K562 (cell line): Measurements from ENCODE around the gene ACSS1. TPM values are rescaled to one million over a fixed set of nuclear protein-coding genes. Genes with fewer than 3 reads are reported as not detected.

Experiments
- ATAC-seq: fragments of 200-7000 bp; cut with Tn5 transposase; 3 replicates; pipeline ENCODE4 v1.9.1; 2020; ENCODE audit warnings: moderate library complexity
- BruUV-seq: library from RNA; stranded (reverse); fragments of 400-500 nt; replicated peaks from 2 replicates; lab custom pipeline; 2021; lab: Mats Ljungman, UMichigan
- CTCF ChIA-PET: fragments of 300-600 bp; formaldehyde crosslinking; extraction: SDS; loops from one replicate; lab custom pipeline; 2021; ENCODE audit warnings: low intra/inter-chr PET ratio; lab: Yijun Ruan, JAX
- POLR2A ChIA-PET: fragments of 300-600, 350-650 bp; sonication (Branson Sonifier 250); formaldehyde crosslinking; extraction: SDS; loops from one replicate; lab custom pipeline; 2021; ENCODE audit warnings: antibody characterized with exemption, inconsistent platforms; lab: Yijun Ruan, JAX
- DNase-seq, 4 experiments: peaks; one replicate each; pipeline versions ENCODE4 v3.0.0 to v3.0.0-alpha.2; 2011 to 2018; ENCODE audit warnings: low spot score in 3 of 4, mixed read lengths in 3 of 4; ENCODE audit errors: extremely low read depth in 1 of 4
- FAIRE-seq: peaks from 2 replicates; lab custom pipeline; 2011; peaks lifted over from hg19 to GRCh38; lab: Jason Lieb, UNC
- H2AFZ ChIP-seq: 2 replicates; pipeline ENCODE4 v1.6.0; 2011; ENCODE audit warnings: low read depth, low read length, control low read depth, inconsistent platforms
- H3K27ac ChIP-seq: fragments of 200-600 bp; 3 replicates; pipeline ENCODE4 v1.8.0; 2011; ENCODE audit warnings: low read depth, mild to moderate bottlenecking, control low read depth, inconsistent platforms, low read length, moderate library complexity, mixed read lengths; ENCODE audit errors: extremely low read depth
- H3K27me3 ChIP-seq, 2 experiments: fragments of 300-600 bp in 1 of 2; 2 replicates in 1 of 2; 3 replicates in 1 of 2; pipeline versions ENCODE4 v1.6.0 to v1.8.0; 2011; ENCODE audit warnings: inconsistent platforms in 2 of 2, low read length in 2 of 2, mild to moderate bottlenecking in 1 of 2, mixed read lengths in 1 of 2, moderate library complexity in 1 of 2; ENCODE audit not compliant: control insufficient read depth in 2 of 2, insufficient read depth in 2 of 2
- H3K36me3 ChIP-seq: fragments of 300-600 bp; 3 replicates; pipeline ENCODE4 v1.8.0; 2011; ENCODE audit warnings: mild to moderate bottlenecking, low read length, inconsistent platforms; ENCODE audit not compliant: control insufficient read depth, insufficient read depth
- H3K4me1 ChIP-seq, 2 experiments: fragments of 200-600 bp in 1 of 2; replicated peaks in 1 of 2; 2 replicates in 1 of 2; 3 replicates in 1 of 2; pipeline versions ENCODE4 v1.5.1 to v1.8.0; 2011; ENCODE audit warnings: inconsistent platforms in 2 of 2, low read length in 2 of 2, mild to moderate bottlenecking in 1 of 2, mixed read lengths in 1 of 2, moderate library complexity in 1 of 2; ENCODE audit not compliant: control insufficient read depth in 2 of 2, insufficient read depth in 2 of 2
- H3K4me2 ChIP-seq: 2 replicates; pipeline ENCODE4 v1.6.1; 2011; ENCODE audit warnings: low read length, control low read depth, inconsistent platforms, mixed read lengths; ENCODE audit not compliant: insufficient read depth
- H3K4me3 ChIP-seq: fragments of 200-600 bp; sonication (generic), shearing (Covaris generic); 2 replicates; pipeline ENCODE4 v1.5.1; 2016; ENCODE audit warnings: control low read depth, inconsistent platforms
- H3K79me2 ChIP-seq: fragments of 200-600 bp; 3 replicates; pipeline ENCODE4 v1.8.0; 2011; ENCODE audit warnings: low read length, inconsistent platforms; ENCODE audit not compliant: control insufficient read depth, insufficient read depth
- H3K9ac ChIP-seq, 2 experiments: 2 replicates each; pipeline versions ENCODE4 v1.6.0 to v1.6.1; 2011; ENCODE audit warnings: low read depth in 2 of 2, low read length in 2 of 2, control low read depth in 1 of 2, inconsistent platforms in 1 of 2, mild to moderate bottlenecking in 1 of 2, mixed read lengths in 1 of 2; ENCODE audit not compliant: insufficient read depth in 1 of 2
- H3K9me1 ChIP-seq: one replicate; pipeline ENCODE4 v1.6.0; 2011; ENCODE audit warnings: inconsistent platforms, mild to moderate bottlenecking, low read length, moderate library complexity; ENCODE audit not compliant: control insufficient read depth, insufficient read depth
- H3K9me3 ChIP-seq: replicated peaks from 2 replicates; pipeline ENCODE4 v1.5.1; 2011; ENCODE audit warnings: low read depth, low read length, inconsistent platforms; ENCODE audit not compliant: control insufficient read depth, insufficient read depth
- H4K20me1 ChIP-seq: replicated peaks from 2 replicates; pipeline ENCODE4 v1.6.1; 2011; ENCODE audit warnings: low read length, inconsistent platforms, mixed read lengths; ENCODE audit not compliant: control insufficient read depth, insufficient read depth
- CEBPB ChIP-seq: fragments of 450-650 bp; IDR thresholded peaks from 2 replicates; pipeline ENCODE4 v1.6.1; 2016; ENCODE audit warnings: missing genetic modification characterization, missing compliant biosample characterization
- EGR1 ChIP-seq: fragments of 450-650 bp; conservative IDR thresholded peaks from 2 replicates; pipeline ENCODE4 v1.6.1; 2017; ENCODE audit warnings: mild to moderate bottlenecking
- ESRRB ChIP-seq: fragments of 250-450 bp; sonication (Bioruptor Pico); IDR thresholded peaks from 2 replicates; pipeline ENCODE4 v1.5.0; 2020; ENCODE audit warnings: mild to moderate bottlenecking, moderate library complexity, borderline replicate concordance
- MAZ ChIP-seq, 2 experiments: fragments of 450-650 bp in 1 of 2; sonication (generic) in 1 of 2; formaldehyde crosslinking; IDR thresholded peaks in 1 of 2; conservative IDR thresholded peaks in 1 of 2; 2 replicates each; pipeline versions ENCODE4 v1.4.0 to v1.5.0; 2020; ENCODE audit warnings: mild to moderate bottlenecking in 1 of 2, missing genetic modification reagents in 1 of 2
- ZEB2 ChIP-seq: fragments of 450-650 bp; IDR thresholded peaks from 2 replicates; pipeline ENCODE4 v1.6.1; 2016
- WGBS: fragments of 100-300 bp; shearing (Covaris generic); methylation state at CpG from one replicate; pipeline ENCODE4 v1.1.6; 2016; ENCODE audit warnings: low coverage, mixed read lengths; ENCODE audit not compliant: insufficient coverage; ENCODE audit errors: missing lambda C conversion rate; 5-methylcytosine and 5-hydroxymethylcytosine counted together
- in situ Hi-C: fragments of 300-500 bp; cut with MboI; formaldehyde crosslinking; loops from 4 replicates; pipeline ENCODE4 v1.15.0; 2018; ENCODE audit warnings: inconsistent platforms, mixed read lengths
- intact Hi-C: fragments of 100-400 bp; cut with micrococcal nuclease; formaldehyde crosslinking; loops from 2 replicates; pipeline ENCODE4 v1.14.2; 2022
- polyA plus RNA-seq, 8 experiments: library from polyadenylated mRNA; depleted of rRNA in 4 of 8; stranded (reverse) in 5 of 8; unstranded in 3 of 8; fragments of >200 nt; fragmentation: Nextera tagmentation in 2 of 8; fragmentation: Illumina TruSeq in 1 of 8; extraction: Ambion mirVana in 2 of 8; extraction: Trizol in 1 of 8; gene quantifications; 2 replicates each; pipeline versions ENCODE4 v1.2.1 to v1.2.3, GENCODE V29; 2011 to 2014; ENCODE audit warnings: inconsistent platforms in 1 of 8, missing spikeins in 1 of 8
- total RNA-seq, 7 experiments: library from RNA; depleted of rRNA in 6 of 7; stranded (reverse); fragments of >200 nt in 6 of 7; fragmentation: Illumina TruSeq in 2 of 7; extraction: Trizol in 2 of 7; gene quantifications; 2 replicates each; pipeline versions ENCODE4 v1.2.1 to v1.2.3, GENCODE V29; 2011 to 2021; ENCODE audit warnings: low replicate concordance in 1 of 7
- TF ChIP-seq, protein P1 (sequence below): sonication (generic); formaldehyde crosslinking; IDR thresholded peaks from 2 replicates; pipeline ENCODE4 v1.8.0; 2022; ENCODE audit warnings: mild to moderate bottlenecking, missing genetic modification reagents

ACSS1 gene
- total and polyA plus RNA-seq, 9 of the 15 experiments (the other 6 are each of a cell fraction or from before 2014, with no cell fraction given): 0.07 to 2.1 (median 0.27) TPM; not detected in 3

DNA sequence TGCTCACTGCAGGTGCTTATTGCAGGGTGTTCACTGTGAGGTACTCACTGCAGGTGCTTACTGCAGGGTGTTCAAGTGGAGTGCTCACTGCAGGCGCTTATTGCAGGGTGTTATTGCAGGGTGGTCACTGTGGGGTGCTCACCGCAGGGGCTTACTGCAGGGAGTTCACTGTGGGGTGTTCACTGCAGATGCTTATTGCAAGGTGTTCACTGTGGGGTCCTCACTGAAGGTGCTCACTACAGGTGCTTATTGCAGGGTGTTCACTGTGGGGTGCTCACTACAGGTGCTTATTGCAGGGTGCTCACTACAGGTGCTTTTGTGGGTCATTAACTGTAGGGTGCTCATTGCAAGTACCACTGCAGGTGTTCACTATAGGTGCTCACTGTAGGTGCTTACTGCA, 85.6 kb downstream of the ACSS1 start:
- Histone ChIP-seq H3K27me3 (no peaks in the 10 kb centered on the region), H3K4me2 (no peak overlapping the region), H3K9me1 (no peaks in the 10 kb centered on the region), H2AFZ (no peak overlapping the region), H3K79me2 (no peaks in the 10 kb centered on the region), H3K36me3 (peaks cover 38% of the 10 kb centered on the region; the same call in 2 of the 3 replicates), H3K27ac (no peak overlapping the region), H4K20me1 (no peaks in the 10 kb centered on the region), H3K4me1 (no peaks in the 10 kb centered on the region), H3K9me3 (no peaks in the 10 kb centered on the region), H3K9ac (no peak overlapping the region), H3K4me3 (no peak overlapping the region)
- ChIA-PET CTCF (no interaction called here), POLR2A (no interaction called here)
- intact Hi-C loops: no loop called here
- ATAC-seq (no peak), FAIRE-seq (no peak), DNase-seq (no peak)
- 100% methylated on average over 2 of the region's 2 CpGs for WGBS
- no TSS peak for BruUV-seq
- in situ Hi-C loops: no loop called here
- TF ChIP-seq, protein P1, sequence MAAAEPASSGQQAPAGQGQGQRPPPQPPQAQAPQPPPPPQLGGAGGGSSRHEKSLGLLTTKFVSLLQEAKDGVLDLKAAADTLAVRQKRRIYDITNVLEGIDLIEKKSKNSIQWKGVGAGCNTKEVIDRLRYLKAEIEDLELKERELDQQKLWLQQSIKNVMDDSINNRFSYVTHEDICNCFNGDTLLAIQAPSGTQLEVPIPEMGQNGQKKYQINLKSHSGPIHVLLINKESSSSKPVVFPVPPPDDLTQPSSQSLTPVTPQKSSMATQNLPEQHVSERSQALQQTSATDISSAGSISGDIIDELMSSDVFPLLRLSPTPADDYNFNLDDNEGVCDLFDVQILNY (CRISPR knock-in tag): no peak
- TF ChIP-seq MAZ (CRISPR knock-in tag; conservative IDR thresholded peaks at IDR 0.05 in 1 of 2, IDR thresholded peaks at IDR 0.05 in 1 of 2) (no peak), CEBPB (tag) (no peak), ESRRB (CRISPR knock-in tag) (no peak), EGR1 (no peak), ZEB2 (no peak)
